HG03469 (cell line): ENCODE data around the gene KLHL26.

ENCODE experiments used
- ATAC-seq: cut with Tn5 transposase; IDR thresholded peaks from one replicate; pipeline ENCODE4 v1.9.1; 2021; ENCODE audit warnings: mild to moderate bottlenecking, moderate library complexity, moderate number of reproducible peaks; ENCODE audit not compliant: unreplicated experiment

Gene KLHL26

GRCh38 chr19:18682807-18683108 is 45.9 kb downstream of the KLHL26 start:
- no peak for ATAC-seq

- peak; percentile 48 for ATAC-seq
Observed at GRCh38 chr19:18683109-18683957, 46.5 kb downstream of the KLHL26 start, which contains the start of gene CRTC1. Gene CRTC1, plus strand, starts transcription at chr19:18683680. Its CDS starts 23 bp downstream, at chr19:18683703.

- no peak for ATAC-seq
Observed at GRCh38 chr19:18683958-18684641, 47.3 kb downstream of the KLHL26 start.

- ATAC-seq = no peak
Observed at GRCh38 chr19:18684642-18684993, 47.8 kb downstream of the KLHL26 start.

- no peak for ATAC-seq
Observed at GRCh38 chr19:18685597-18686190, 48.9 kb downstream of the KLHL26 start.

- ATAC-seq = no peak
Observed at GRCh38 chr19:18687740-18688465, 51.1 kb downstream of the KLHL26 start.

- no peak for ATAC-seq
Observed at GRCh38 chr19:18696023-18696422, 59.2 kb downstream of the KLHL26 start.

- ATAC-seq = no peak
Observed at GRCh38 chr19:18697680-18698079, 60.9 kb downstream of the KLHL26 start.

GRCh38 chr19:18698321-18699167 is 61.7 kb downstream of the KLHL26 start:
- no peak for ATAC-seq

GRCh38 chr19:18699403-18700054 is 62.7 kb downstream of the KLHL26 start:
- ATAC-seq = no peak

- ATAC-seq = no peak
Observed at GRCh38 chr19:18700501-18701249, 63.8 kb downstream of the KLHL26 start.

- ATAC-seq = no peak
Observed at GRCh38 chr19:18701250-18701608, 64.4 kb downstream of the KLHL26 start.

- no peak for ATAC-seq
Observed at GRCh38 chr19:18704054-18704453, 67.2 kb downstream of the KLHL26 start.

- no peak for ATAC-seq
Observed at GRCh38 chr19:18704971-18705370, 68.1 kb downstream of the KLHL26 start.

GRCh38 chr19:18708452-18709231 is 71.8 kb downstream of the KLHL26 start:
- ATAC-seq = no peak

- ATAC-seq = no peak
Observed at GRCh38 chr19:18709546-18709945, 72.7 kb downstream of the KLHL26 start.

- no peak for ATAC-seq
Observed at GRCh38 chr19:18710186-18710585, 73.4 kb downstream of the KLHL26 start.

- ATAC-seq = no peak
Observed at GRCh38 chr19:18710996-18711751, 74.3 kb downstream of the KLHL26 start.
